Ovary (tissue), 9 donors: ENCODE results near the gene HTRA1. TPM values are rescaled to one million over a fixed set of nuclear protein-coding genes. Genes with fewer than 3 reads are reported as not detected.

Experiments
- DNase-seq, 5 donors: peaks; one replicate each; pipeline ENCODE4 v3.0.0-alpha.2; 2019 to 2020
- H3K27ac ChIP-seq, 2 donors: fragments of 200-600 bp; one replicate each; pipeline versions ENCODE4 v1.5.1 to v1.8.0; 2019 to 2022
- H3K27me3 ChIP-seq: fragments of 200-600 bp; one replicate; pipeline ENCODE4 v1.8.0; 2022
- H3K36me3 ChIP-seq: fragments of 200-600 bp; sonication (generic); one replicate; pipeline ENCODE4 v1.5.1; 2019
- H3K4me1 ChIP-seq: one replicate; pipeline ENCODE4 v1.8.1; 2013; ENCODE audit warnings: mild to moderate bottlenecking, moderate library complexity; ENCODE audit not compliant: insufficient read depth
- H3K4me3 ChIP-seq: fragments of 200-600 bp; sonication (generic); one replicate; pipeline ENCODE4 v1.5.1; 2017
- H3K9me3 ChIP-seq, 2 donors: fragments of 200-600 bp in 1 of 2; sonication (generic) in 1 of 2; one replicate each; pipeline versions ENCODE4 v1.5.1 to v1.8.1; 2013 to 2019; ENCODE audit warnings: mild to moderate bottlenecking in 1 of 2, moderate library complexity in 1 of 2
- CTCF ChIP-seq, 3 donors: fragments of 450-650 bp in 2 of 3; fragments of 200-600 bp in 1 of 3; IDR thresholded peaks; one replicate each; pipeline versions ENCODE4 v1.5.1 to v1.8.0; 2016 to 2022; ENCODE audit warnings: antibody characterized with exemption in 3 of 3, mild to moderate bottlenecking in 1 of 3
- EP300 ChIP-seq: sonication (generic); formaldehyde crosslinking; IDR thresholded peaks from one replicate; pipeline ENCODE4 v1.6.1; 2017; ENCODE audit warnings: antibody characterized with exemption
- POLR2A ChIP-seq: fragments of 450-650 bp; IDR thresholded peaks from one replicate; pipeline ENCODE4 v1.6.1; 2017; ENCODE audit warnings: antibody characterized with exemption, mild to moderate bottlenecking, moderate library complexity
- WGBS, 3 donors: extraction: QIAGEN DNeasy Blood & Tissue Kit in 1 of 3; methylation state at CpG; one replicate each; pipeline versions ENCODE4 v1.1.5 to v1.1.7; 2013 to 2017; 5-methylcytosine and 5-hydroxymethylcytosine counted together
- intact Hi-C, 4 donors: fragments of 100-400 bp; cut with DNase I; formaldehyde crosslinking; loops; one replicate each; pipeline versions ENCODE4 v1.11.0 to v1.15.1; 2022 to 2023
- polyA plus RNA-seq, 2 donors: library from polyadenylated mRNA; stranded (reverse); fragments of 200-250 nt in 1 of 2; fragments of 350-450 nt in 1 of 2; fragmentation: Illumina TruSeq in 1 of 2; extraction: RNeasy Lipid Tissue Mini Kit (QIAGEN cat#74804) in 1 of 2; gene quantifications; one replicate each; pipeline ENCODE4 v1.2.3, GENCODE V29; 2013 to 2014
- total RNA-seq, 7 donors: library from RNA; depleted of rRNA in 2 of 7; stranded (reverse); fragments of >200 nt in 2 of 7; fragmentation: NEBNext Ultra II Directional in 3 of 7; extraction: Animal tissue kit (Norgen Biotek cat#: 25700) in 3 of 7; gene quantifications; one replicate each; pipeline versions ENCODE4 v1.1.0 to v1.2.4, GENCODE V29; 2016 to 2023
- donor health status: DM: no; HTN: no; CAD: no; lungs with moderate emphysema.
- donor health status: DM: no; HTN: no; CAD: no.
- donor health status: Bipolar disorder and iron deficiency.
- donor health status: DM: yes; HTN: yes; CAD: no.
- donor health status: DM: no; HTN: no; CAD: no.
- donor health status: DM: yes; HTN: yes; CAD: no.

Gene HTRA1
- total and polyA plus RNA-seq, 9 donors = 194 to 947 (median 356) TPM

- Histone ChIP-seq H3K4me3 (no peak overlapping the region), H3K27ac (no peak overlapping the region), H3K27me3 (no peaks in the 10 kb centered on the region), H3K9me3 (no peaks in the 10 kb centered on the region), H3K36me3 (no peaks in the 10 kb centered on the region), H3K4me1 (peaks cover 22% of the 10 kb centered on the region)
- TF ChIP-seq CTCF (IDR thresholded peaks at IDR 0.05) (no peak), POLR2A (no peak), EP300 (no peak)
- intact Hi-C loops = no loop called here
- peak in 1 of 5 donors; percentile 27 for DNase-seq
- 14 to 22% (median 15%) methylated on average over 5 of the region's 5 CpGs for WGBS, 3 donors
Observed at GRCh38 chr10:122485670-122486069, 24.3 kb downstream of the HTRA1 start.

- no peak overlapping the region for H3K27ac ChIP-seq
- no peak for TF ChIP-seq POLR2A
- no peak for TF ChIP-seq EP300
- no peak for TF ChIP-seq CTCF (IDR thresholded peaks at IDR 0.05)
- no peaks in the 10 kb centered on the region for H3K9me3 ChIP-seq
- intact Hi-C loops = no loop called here
- peaks cover 28% of the 10 kb centered on the region for H3K4me1 ChIP-seq
- no peak overlapping the region for H3K4me3 ChIP-seq
- no peaks in the 10 kb centered on the region for H3K27me3 ChIP-seq
- peak in 1 of 5 donors; percentile 21 for DNase-seq
- 71 to 73% (median 71%) methylated on average over 9 of the region's 9 CpGs for WGBS, 3 donors
- no peaks in the 10 kb centered on the region for H3K36me3 ChIP-seq
Observed at GRCh38 chr10:122486406-122487080, 25.2 kb downstream of the HTRA1 start.

GRCh38 chr10:122487174-122487765 lies 25.9 kb downstream of the HTRA1 start:
- TF ChIP-seq EP300 = no peak
- TF ChIP-seq POLR2A = no peak
- TF ChIP-seq CTCF (IDR thresholded peaks at IDR 0.05) = no peak
- intact Hi-C loops = no loop called here

GRCh38 chr10:122490268-122490667 lies 28.9 kb downstream of the HTRA1 start:
- WGBS, 3 donors = 35 to 46% (median 38%) methylated on average over 4 of the region's 4 CpGs
- Histone ChIP-seq H3K9me3 (no peaks in the 10 kb centered on the region), H3K4me1 (peaks cover 29% of the 10 kb centered on the region), H3K36me3 (no peaks in the 10 kb centered on the region), H3K27ac (peak overlapping the region in 1 of 2 donors; percentile 55), H3K4me3 (no peak overlapping the region), H3K27me3 (no peaks in the 10 kb centered on the region)
- intact Hi-C loops = no loop called here
- DNase-seq = no peak
- TF ChIP-seq EP300 = no peak
- no peak for TF ChIP-seq POLR2A
- TF ChIP-seq CTCF (IDR thresholded peaks at IDR 0.05) = no peak

More at GRCh38 chr10:122487174-122487765, 25.9 kb downstream of the HTRA1 start:
- no peak overlapping the region for H3K4me3 ChIP-seq
- H3K4me1 ChIP-seq = peaks cover 32% of the 10 kb centered on the region
- no peaks in the 10 kb centered on the region for H3K36me3 ChIP-seq
- DNase-seq = peak in 1 of 5 donors; percentile 11
- 79 to 81% (median 80%) methylated on average over 16 of the region's 16 CpGs for WGBS, 3 donors
- no peaks in the 10 kb centered on the region for H3K9me3 ChIP-seq
- H3K27me3 ChIP-seq = no peaks in the 10 kb centered on the region
- H3K27ac ChIP-seq = no peak overlapping the region
